ENCODE measurements around the gene PODXL2.

PODXL2 gene

DNA sequence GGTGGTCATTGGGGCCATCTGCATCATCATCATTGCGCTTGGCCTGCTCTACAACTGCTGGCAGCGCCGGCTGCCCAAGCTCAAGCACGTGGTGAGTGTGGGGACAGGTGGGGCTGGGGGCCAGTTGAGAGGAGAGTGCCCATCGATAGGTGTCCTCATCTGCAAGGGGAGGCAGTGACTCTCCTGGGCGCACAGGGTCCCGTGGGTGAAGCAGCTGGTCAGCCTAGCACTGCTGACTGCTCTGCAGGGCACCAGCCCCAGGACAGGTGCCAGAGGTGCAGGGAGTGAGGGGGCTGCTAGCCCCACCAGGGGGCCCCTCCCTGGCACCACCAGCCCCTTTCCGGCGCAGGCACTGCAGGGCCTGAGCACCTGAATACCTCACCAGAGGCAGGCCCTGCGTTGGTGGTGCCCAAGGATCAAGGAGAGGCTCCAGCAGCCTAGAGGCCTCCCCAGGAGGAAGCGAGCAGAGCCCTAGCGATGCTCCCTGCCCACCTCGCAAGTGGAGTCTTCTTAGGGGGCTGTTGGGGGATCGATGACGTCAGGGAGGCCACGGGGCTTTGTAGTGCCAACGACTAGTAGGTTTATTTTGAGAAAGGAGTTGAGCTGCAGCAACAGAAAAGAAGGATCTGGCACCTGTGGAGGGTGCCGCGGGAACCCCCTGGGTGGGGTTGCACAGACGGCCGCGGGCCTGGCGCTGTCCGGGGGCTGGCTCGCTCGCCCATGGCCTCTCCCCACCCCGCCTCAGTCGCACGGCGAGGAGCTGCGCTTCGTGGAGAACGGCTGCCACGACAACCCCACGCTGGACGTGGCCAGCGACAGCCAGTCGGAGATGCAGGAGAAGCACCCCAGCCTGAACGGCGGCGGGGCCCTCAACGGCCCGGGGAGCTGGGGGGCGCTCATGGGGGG, 42.8 kb downstream of the PODXL2 start:
- Mint-ChIP-seq H3K4me1 (peaks cover 26% of the 10 kb centered on the region), H3K9me3 (no peaks in the 10 kb centered on the region), H3K4me3 (peak overlapping the region; percentile 86), H3K27me3 (ENCODE audit: low read depth, poor library complexity) (peaks cover 51% of the 10 kb centered on the region), H3K36me3 (ENCODE audit: low read depth) (no peaks in the 10 kb centered on the region), H3K27ac (no peak overlapping the region)
- TF ChIP-seq, protein P1, sequence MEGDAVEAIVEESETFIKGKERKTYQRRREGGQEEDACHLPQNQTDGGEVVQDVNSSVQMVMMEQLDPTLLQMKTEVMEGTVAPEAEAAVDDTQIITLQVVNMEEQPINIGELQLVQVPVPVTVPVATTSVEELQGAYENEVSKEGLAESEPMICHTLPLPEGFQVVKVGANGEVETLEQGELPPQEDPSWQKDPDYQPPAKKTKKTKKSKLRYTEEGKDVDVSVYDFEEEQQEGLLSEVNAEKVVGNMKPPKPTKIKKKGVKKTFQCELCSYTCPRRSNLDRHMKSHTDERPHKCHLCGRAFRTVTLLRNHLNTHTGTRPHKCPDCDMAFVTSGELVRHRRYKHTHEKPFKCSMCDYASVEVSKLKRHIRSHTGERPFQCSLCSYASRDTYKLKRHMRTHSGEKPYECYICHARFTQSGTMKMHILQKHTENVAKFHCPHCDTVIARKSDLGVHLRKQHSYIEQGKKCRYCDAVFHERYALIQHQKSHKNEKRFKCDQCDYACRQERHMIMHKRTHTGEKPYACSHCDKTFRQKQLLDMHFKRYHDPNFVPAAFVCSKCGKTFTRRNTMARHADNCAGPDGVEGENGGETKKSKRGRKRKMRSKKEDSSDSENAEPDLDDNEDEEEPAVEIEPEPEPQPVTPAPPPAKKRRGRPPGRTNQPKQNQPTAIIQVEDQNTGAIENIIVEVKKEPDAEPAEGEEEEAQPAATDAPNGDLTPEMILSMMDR (IDR thresholded peaks at IDR 0.05) = no peak
- no peak for DNase-seq

DNA sequence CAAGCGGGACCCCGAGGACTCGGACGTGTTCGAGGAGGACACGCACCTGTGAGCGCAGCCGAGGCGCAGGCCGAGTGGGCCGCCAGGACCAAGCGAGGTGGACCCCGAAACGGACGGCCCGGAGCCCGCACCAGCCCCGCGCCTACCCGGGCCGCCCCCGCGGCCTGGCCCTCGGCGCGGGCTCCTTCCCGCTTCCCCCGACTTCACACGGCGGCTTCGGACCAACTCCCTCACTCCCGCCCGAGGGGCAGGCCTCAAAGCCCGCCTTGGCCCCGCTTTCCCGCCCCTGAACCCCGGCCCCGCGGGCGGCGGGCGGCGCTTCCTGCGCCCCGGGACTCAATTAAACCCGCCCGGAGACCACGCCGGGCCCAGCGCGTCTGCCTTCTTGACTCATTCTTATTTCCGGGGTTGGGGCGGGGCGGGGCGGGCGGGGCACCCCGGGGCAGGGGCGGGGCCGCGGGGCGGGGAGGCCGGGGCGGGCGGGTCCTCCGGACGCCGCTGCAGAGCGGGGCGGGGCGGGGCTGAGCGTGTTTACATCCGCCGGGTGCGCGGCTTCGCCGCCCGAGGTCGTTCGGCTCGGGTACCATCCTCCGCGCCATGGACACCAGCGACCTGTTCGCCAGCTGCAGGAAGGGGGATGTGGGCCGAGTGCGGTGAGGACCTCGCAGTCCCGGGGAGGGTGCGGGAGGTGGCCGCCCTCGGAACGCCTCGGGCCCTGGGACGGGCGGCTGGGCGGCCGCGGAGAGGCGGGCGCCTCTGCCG, 43.6 kb downstream of the PODXL2 start, which contains the start of gene ABTB1:
Gene ABTB1, plus strand, starts transcription at position 524 of the 762 bp plus-strand sequence. Its CDS starts 74 bp downstream, at position 598.
- peak; percentile 90 for DNase-seq
- Mint-ChIP-seq H3K4me3 (peak within 1 kb of the TSS; percentile 88), H3K27ac (no peak within 1 kb of the TSS), H3K9me3 (no peaks in the 10 kb centered on the region), H3K27me3 (ENCODE audit: low read depth, poor library complexity) (peaks cover 51% of the 10 kb centered on the region), H3K4me1 (peaks cover 28% of the 10 kb centered on the region), H3K36me3 (ENCODE audit: low read depth) (no peaks in the 10 kb centered on the region)
- TF ChIP-seq, protein P1 (IDR thresholded peaks at IDR 0.05) = no peak

- TF ChIP-seq, protein P1 (IDR thresholded peaks at IDR 0.05) = no peak
- Mint-ChIP-seq H3K9me3 (no peaks in the 10 kb centered on the region), H3K27me3 (ENCODE audit: low read depth, poor library complexity) (peaks cover 57% of the 10 kb centered on the region), H3K4me1 (peaks cover 35% of the 10 kb centered on the region), H3K27ac (no peak overlapping the region), H3K36me3 (ENCODE audit: low read depth) (no peaks in the 10 kb centered on the region), H3K4me3 (peak overlapping the region; percentile 88)
- DNase-seq = peak; percentile 58
These were observed 44.5 kb downstream of the PODXL2 start for GRCh38 chr3:127673191-127674100.

- Mint-ChIP-seq H3K4me1 (peaks cover 35% of the 10 kb centered on the region), H3K36me3 (ENCODE audit: low read depth) (no peaks in the 10 kb centered on the region), H3K9me3 (no peaks in the 10 kb centered on the region), H3K27me3 (ENCODE audit: low read depth, poor library complexity) (peaks cover 51% of the 10 kb centered on the region), H3K4me3 (peak overlapping the region; percentile 88), H3K27ac (no peak overlapping the region)
- TF ChIP-seq, protein P1 (IDR thresholded peaks at IDR 0.05) = no peak
- DNase-seq = no peak
These were observed 45.2 kb downstream of the PODXL2 start for GRCh38 chr3:127674101-127674721.

DNA sequence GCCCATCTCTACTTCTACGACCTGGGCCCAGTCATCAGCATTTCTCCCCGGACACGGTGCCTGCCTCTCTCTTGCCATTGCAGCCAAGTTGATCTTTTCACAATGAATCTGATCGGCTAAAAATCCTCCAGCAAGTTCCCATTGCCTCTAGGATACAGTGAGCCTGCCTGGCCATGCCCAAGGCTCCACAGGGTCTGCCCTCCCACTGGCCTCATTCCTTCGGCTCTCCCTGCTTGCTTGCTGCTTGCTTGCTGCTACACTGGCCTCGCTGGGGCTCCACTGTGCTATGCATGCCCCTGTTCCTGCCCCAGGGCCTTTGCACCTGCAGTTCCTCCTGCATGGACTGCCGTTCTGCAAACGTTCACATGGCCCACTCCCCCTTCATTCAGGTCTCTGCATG, 45.8 kb downstream of the PODXL2 start:
- no peak for DNase-seq

More for the DNA sequence above, 45.8 kb downstream of the PODXL2 start:
- Mint-ChIP-seq H3K36me3 (ENCODE audit: low read depth) (no peaks in the 10 kb centered on the region), H3K27ac (no peak overlapping the region), H3K9me3 (no peaks in the 10 kb centered on the region), H3K4me1 (peaks cover 35% of the 10 kb centered on the region), H3K27me3 (ENCODE audit: low read depth, poor library complexity) (peaks cover 48% of the 10 kb centered on the region), H3K4me3 (peak overlapping the region; percentile 88)
- TF ChIP-seq, protein P1 (IDR thresholded peaks at IDR 0.05) = no peak
